Vein endothelial cell (primary cell): ENCODE data around the gene DCD. TPM values are rescaled to one million over a fixed set of nuclear protein-coding genes. Genes with fewer than 3 reads are reported as not detected.

Experiments
- total RNA-seq: library from RNA; depleted of rRNA; stranded (reverse); fragments of >200 nt; gene quantifications from 2 replicates; pipeline ENCODE4 v1.2.3, GENCODE V29; 2012

DCD gene, protein sequence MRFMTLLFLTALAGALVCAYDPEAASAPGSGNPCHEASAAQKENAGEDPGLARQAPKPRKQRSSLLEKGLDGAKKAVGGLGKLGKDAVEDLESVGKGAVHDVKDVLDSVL
- total RNA-seq, result not detected in 2 replicates

DNA sequence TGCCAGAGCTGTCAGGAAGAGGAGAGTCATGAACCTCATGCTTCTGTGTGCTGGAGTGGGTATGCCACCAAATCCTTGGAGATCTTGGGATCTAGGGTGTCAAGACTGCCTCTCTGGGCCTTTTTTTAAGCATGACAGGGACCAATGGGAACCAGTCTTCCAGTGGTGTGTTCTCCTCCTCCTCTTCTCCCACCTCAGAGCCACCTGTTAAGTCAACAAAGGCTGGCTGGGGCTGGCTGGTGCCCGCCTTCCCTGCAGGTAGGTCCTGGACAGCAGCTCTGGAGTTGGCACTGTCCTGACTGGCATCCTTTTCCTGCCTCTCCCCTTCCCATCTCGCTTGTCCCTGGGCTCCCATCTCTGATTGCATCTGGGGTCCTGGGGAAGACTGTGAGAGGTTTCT, at the start of gene DCD:
TSS of gene DCD (minus strand) at position 101 of the 400 bp plus-strand sequence. CDS start at position 39, 62 bp downstream.

DNA sequence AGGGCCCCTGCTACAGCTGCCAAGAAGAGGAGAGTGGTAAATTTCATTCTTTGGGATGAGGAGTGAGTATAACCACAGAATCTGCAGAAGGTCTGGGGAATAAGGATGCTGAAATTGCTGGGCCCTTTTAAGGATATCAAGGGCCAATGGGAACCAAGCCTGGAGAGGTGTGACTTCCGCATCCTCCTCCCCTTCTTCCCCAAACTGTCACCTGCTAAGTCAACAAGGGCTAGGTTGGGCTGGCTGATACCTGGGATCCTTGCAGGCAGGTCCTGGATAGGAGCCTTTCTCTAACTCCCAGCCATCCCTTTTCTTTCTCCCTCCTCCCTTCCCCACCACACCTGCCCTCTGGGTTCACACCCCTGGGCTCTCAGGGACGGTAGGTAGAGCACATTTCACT, 13.4 kb downstream of the DCD start, which contains the start of gene LACRT:
TSS of gene LACRT (minus strand) at position 101 of the 400 bp plus-strand sequence. CDS start at position 47, 54 bp downstream.

Other genes starting within 250 kb of the DCD start
- gene ITGA5, start 229.1 kb downstream of the DCD start, total RNA-seq, result 1,184 and 1,463 TPM in 2 replicates
- gene GTSF1, start 174.8 kb downstream of the DCD start, total RNA-seq, result 2.4 TPM in 1 of 2 replicates, not detected in the other
- 0.10 and 0.33 TPM in 2 replicates for gene NCKAP1L, start 150.6 kb downstream of the DCD start, total RNA-seq
- not detected in 2 replicates for gene PDE1B, start 98.8 kb downstream of the DCD start, total RNA-seq
- not detected in 2 replicates for gene PPP1R1A, start 59.7 kb downstream of the DCD start, total RNA-seq
- not detected in 2 replicates for gene LACRT, start 13.5 kb downstream of the DCD start, total RNA-seq
- gene MUCL1, start 206.2 kb upstream of the DCD start, total RNA-seq, result not detected in 2 replicates